HG03432 (cell line): ENCODE measurements around the gene CPLX3.
A peak's percentile ranks its signal among the peaks of the same experiment; 100 is the strongest.

Experiments used
- ATAC-seq: cut with Tn5 transposase; IDR thresholded peaks from one replicate; pipeline ENCODE4 v1.9.1; 2021; ENCODE audit warnings: mild to moderate bottlenecking, moderate library complexity; ENCODE audit not compliant: unreplicated experiment

Gene CPLX3

DNA sequence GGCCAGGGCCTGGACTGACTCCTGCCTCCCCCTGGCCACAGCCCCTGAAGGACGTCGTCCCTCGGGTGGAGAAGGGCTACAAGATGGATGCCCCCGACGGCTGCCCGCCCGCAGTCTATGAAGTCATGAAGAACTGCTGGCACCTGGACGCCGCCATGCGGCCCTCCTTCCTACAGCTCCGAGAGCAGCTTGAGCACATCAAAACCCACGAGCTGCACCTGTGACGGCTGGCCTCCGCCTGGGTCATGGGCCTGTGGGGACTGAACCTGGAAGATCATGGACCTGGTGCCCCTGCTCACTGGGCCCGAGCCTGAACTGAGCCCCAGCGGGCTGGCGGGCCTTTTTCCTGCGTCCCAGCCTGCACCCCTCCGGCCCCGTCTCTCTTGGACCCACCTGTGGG, 24.1 kb upstream of the CPLX3 start:
- no peak for ATAC-seq

DNA sequence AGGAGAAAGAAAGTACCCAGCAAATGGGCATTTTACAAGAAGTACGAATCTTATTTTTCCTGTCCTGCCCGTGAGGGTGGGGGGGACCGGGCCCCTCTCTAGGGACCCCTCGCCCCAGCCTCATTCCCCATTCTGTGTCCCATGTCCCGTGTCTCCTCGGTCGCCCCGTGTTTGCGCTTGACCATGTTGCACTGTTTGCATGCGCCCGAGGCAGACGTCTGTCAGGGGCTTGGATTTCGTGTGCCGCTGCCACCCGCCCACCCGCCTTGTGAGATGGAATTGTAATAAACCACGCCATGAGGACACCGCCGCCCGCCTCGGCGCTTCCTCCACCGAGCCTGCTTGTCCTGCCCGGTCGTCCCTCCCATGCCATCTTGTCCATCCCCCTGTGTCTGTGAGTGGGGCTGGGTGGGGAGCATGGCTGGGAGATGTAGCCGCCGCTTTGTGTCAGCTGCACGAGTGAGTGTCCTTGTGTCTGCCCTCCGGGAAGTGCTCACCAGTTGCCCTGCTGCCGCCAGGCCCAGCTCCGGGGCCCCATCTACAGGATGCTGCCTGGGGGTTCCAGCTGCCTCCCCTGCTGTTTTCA, 23.5 kb upstream of the CPLX3 start:
- ATAC-seq, result no peak

- ATAC-seq, result no peak
These were observed 21.5 kb upstream of the CPLX3 start for GRCh38 chr15:74804935-74805334.

DNA sequence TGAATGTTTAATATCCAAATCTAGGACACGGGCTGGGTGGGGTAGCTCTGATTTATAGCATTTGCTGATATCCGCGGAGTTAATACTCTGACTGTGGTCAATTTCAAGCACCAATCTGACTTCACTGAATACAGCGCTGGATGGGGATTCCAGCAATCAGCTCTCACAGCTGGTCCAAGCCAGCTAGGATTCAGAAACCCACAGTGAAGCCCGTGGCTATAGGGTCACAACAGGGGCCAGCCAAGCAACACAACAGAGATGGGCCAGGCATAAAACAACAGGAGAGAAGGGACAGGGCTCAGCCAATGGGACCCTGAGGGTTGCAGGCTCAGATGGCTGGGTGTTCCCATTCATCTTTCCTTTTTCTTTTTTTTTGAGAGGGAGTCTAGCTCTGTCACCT, 19.1 kb upstream of the CPLX3 start:
- no peak for ATAC-seq

- ATAC-seq, result no peak
These were observed 18.2 kb upstream of the CPLX3 start for GRCh38 chr15:74808078-74808839.

DNA sequence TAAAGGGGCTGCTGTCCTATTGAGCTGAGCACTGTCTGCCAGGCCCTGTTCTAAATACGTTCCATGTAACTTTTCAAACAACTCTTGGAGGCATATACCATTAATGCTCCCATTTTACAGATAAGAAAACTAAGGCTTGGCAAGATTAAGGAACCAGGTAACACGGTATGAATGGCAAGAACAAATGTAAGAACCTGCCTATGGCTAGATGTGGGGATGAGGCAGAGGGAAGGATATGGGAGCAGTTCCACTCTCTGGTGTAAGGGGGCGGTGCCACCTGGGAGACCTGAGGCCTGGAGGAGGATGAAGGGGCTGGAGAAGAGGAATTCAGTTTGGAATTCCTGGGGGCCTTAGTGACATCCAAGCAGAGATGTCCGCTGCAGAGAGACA, 17.6 kb upstream of the CPLX3 start:
- no peak for ATAC-seq

- no peak for ATAC-seq
These were observed 17.2 kb upstream of the CPLX3 start for GRCh38 chr15:74809242-74809641.

- no peak for ATAC-seq
These were observed 16.5 kb upstream of the CPLX3 start for GRCh38 chr15:74809956-74810355.

GRCh38 chr15:74812533-74812932, 13.9 kb upstream of the CPLX3 start, which contains the start of gene LMAN1L:
LMAN1L (plus strand) TSS chr15:74812835; CDS start chr15:74812855, 20 bp downstream.
- no peak for ATAC-seq

- ATAC-seq, result no peak
These were observed 11.1 kb upstream of the CPLX3 start for GRCh38 chr15:74815121-74815934.

DNA sequence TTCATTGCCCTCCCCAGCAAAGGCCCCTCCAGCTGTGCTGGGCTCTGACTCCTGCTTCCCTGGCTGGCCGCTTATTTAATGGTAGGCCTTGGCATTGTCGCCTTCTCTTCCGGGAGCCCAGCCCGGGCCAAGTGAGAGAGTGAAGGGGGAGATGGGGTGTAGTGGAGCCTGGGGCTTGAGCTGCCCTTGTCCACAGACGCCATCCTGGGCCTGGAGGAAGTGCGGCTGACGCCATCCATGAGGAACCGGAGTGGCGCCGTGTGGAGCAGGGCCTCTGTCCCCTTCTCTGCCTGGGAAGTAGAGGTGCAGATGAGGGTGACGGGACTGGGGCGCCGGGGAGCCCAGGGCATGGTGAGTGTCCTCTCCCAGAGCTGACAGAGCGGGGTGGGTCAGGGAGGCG, 10.5 kb upstream of the CPLX3 start:
- no peak for ATAC-seq

- no peak for ATAC-seq
These were observed 9.6 kb upstream of the CPLX3 start for GRCh38 chr15:74816624-74817369.

GRCh38 chr15:74817370-74817737, 9.1 kb upstream of the CPLX3 start:
- ATAC-seq, result no peak

- no peak for ATAC-seq
These were observed 6.4 kb upstream of the CPLX3 start for GRCh38 chr15:74820056-74820455.

DNA sequence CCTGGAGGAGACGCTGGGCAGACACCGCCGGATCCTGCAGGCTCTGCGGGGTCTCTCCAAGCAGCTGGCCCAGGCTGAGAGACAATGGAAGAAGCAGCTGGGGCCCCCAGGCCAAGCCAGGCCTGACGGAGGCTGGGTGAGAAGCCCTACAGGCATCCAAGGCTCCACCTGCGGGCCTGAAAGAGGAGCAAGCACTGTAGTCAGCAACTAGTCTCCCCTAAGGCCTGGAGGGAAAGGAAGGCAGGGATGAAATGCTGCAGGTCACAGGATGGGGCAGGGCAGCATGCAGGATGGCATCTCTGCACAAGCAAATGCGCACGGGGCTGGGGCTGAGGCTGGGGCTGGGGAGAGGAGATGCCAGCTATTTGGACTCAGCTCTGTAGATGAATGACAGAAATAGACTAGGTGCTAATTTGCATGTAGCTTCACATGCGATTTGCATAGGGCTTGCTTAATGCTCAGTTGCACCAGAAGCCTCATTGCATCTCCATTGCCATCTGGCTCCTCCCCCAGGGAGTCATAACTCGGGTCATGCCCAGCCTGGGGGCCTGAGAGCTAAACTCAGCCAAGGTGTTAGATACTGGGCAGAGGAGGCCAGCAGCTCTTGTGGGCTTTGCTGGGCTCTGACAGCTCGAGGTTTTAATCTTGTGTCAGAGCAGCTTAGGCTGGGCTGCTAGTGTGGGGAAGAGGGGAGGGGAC, 5.2 kb upstream of the CPLX3 start:
- ATAC-seq, result peak; percentile 68

- no peak for ATAC-seq
These were observed 4.7 kb upstream of the CPLX3 start for GRCh38 chr15:74821790-74822158.

DNA sequence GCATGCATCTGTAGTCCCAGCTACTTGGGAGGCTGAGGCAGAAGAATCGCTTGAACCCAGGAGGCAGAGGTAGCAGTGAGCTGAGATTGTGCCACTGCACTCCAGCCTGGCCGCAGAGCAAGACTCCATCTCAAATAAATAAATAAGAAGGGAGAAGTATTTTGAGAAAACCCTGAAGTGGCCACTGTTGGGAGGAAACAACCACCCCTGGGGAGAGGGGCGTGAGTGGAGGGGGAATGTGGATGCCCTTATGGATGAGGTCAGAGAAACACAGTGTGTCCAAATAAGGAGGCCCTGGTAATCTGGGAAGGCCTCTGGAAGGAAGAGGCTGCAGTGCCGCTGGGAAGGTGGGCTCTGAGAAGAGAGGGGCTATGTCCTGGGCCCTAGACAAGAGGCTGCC, 4.2 kb upstream of the CPLX3 start:
- ATAC-seq, result no peak

DNA sequence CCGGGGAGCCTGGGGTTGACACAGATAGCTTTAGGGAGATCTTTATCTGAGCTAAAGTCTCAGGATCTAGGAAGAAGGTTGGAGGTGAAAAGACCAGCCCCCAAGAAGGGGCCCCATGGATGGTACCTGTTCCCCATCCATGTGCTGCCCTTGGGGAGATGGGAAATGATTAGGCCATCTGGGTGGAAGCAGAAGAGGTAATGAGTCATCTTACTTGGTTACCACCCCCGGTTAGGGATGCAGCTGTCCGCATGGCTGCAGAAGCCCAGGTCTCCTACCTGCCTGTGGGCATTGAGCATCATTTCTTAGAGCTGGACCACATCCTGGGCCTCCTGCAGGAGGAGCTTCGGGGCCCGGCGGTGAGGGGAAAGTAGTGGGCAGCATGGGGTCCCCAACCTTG, 3.1 kb upstream of the CPLX3 start:
- ATAC-seq, result no peak

GRCh38 chr15:74824976-74825375, 1.5 kb upstream of the CPLX3 start:
- ATAC-seq, result no peak

DNA sequence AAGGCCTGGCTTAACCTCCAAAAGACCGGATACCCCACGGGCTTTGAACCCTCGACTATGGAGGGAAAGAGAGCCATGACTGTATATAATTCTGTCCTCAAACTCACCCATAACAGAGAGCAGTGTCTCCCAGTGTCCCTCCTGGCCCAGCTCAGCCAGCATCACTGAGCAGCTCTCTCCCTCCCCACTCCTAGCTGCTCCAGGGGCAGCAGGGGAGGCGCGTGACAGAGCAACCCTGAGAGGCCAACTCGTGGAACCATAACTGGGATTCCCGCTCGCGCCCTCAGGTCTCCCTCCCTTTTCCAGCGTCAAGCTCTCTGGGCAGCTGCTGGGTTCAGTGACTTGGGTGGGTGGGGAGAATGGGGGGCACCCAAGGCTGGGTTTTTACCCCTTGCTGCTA, 561 bp upstream of the CPLX3 start:
- no peak for ATAC-seq

- no peak for ATAC-seq
These were observed 494 bp downstream of the CPLX3 start for GRCh38 chr15:74826921-74827320.
